GM23248 (cell line): ENCODE results near the gene MAP3K5.

ENCODE experiments used
- EZH2 ChIP-seq: fragments of 200-600 bp; sonication (generic); IDR thresholded peaks from 2 replicates; pipeline ENCODE4 v1.6.1; 2018; ENCODE audit warnings: antibody characterized with exemption, mild to moderate bottlenecking; ENCODE audit not compliant: insufficient read depth, poor library complexity, severe bottlenecking
- EZH2phosphoT487 ChIP-seq: fragments of 200-600 bp; sonication (generic); IDR thresholded peaks from 2 replicates; pipeline ENCODE4 v1.6.1; 2018; ENCODE audit warnings: antibody characterized with exemption, moderate library complexity, mild to moderate bottlenecking, low read depth; ENCODE audit not compliant: insufficient read depth

GRCh38 chr6:136609873-136610706 lies 182.2 kb downstream of the MAP3K5 start:
- TF ChIP-seq EZH2 (no peak), EZH2phosphoT487 (peak; percentile 88)
